Vagina (tissue), 2 donors: ENCODE measurements around the gene WDR6. TPM values are rescaled to one million over a fixed set of nuclear protein-coding genes. Genes with fewer than 3 reads are reported as not detected.

Experiments used
- DNase-seq, 2 donors: peaks; one replicate each; pipeline ENCODE4 v3.0.0-alpha.2; 2017; ENCODE audit errors: extremely low spot score in 2 of 2
- H3K27ac ChIP-seq: fragments of 200-600 bp; sonication (generic); one replicate; pipeline ENCODE4 v1.5.1; 2019
- H3K27me3 ChIP-seq: fragments of 200-600 bp; sonication (generic); one replicate; pipeline ENCODE4 v1.5.1; 2019
- H3K36me3 ChIP-seq, 2 donors: fragments of 200-600 bp; sonication (generic); one replicate each; pipeline ENCODE4 v1.5.1; 2017 to 2019
- H3K4me1 ChIP-seq: fragments of 200-600 bp; sonication (generic); one replicate; pipeline ENCODE4 v1.5.1; 2019
- H3K4me3 ChIP-seq, 2 donors: fragments of 200-600 bp; sonication (generic); 1 replicate in 1 of 2; 2 replicates in 1 of 2; pipeline ENCODE4 v1.5.1; 2016 to 2019
- H3K9me3 ChIP-seq: fragments of 200-600 bp; sonication (generic); one replicate; pipeline ENCODE4 v1.5.1; 2019
- POLR2A ChIP-seq, 2 donors: fragments of 450-650 bp; IDR thresholded peaks; one replicate each; pipeline ENCODE4 v1.6.1; 2017; ENCODE audit warnings: antibody characterized with exemption in 2 of 2, mild to moderate bottlenecking in 2 of 2, moderate library complexity in 2 of 2
- POLR2AphosphoS5 ChIP-seq, 2 donors: sonication (generic); formaldehyde crosslinking; IDR thresholded peaks; one replicate each; pipeline ENCODE4 v1.9.0; 2017; ENCODE audit warnings: antibody characterized with exemption in 2 of 2, mild to moderate bottlenecking in 2 of 2, low read depth in 1 of 2; ENCODE audit not compliant: insufficient read depth in 1 of 2
- intact Hi-C: fragments of 100-400 bp; cut with DNase I; formaldehyde crosslinking; loops from one replicate; pipeline ENCODE4 v1.15.1; 2023
- microRNA counts, 2 donors: library from miRNA; unstranded; fragments of <30 nt; microRNA quantifications; one replicate each; lab custom pipeline; 2016 to 2017
- microRNA-seq: library from miRNA; unstranded; fragments of <30 nt; microRNA quantifications from one replicate; pipeline ENCODE4, GENCODE V29; 2017; ENCODE audit warnings: borderline number of aligned reads, borderline replicate concordance
- small RNA-seq: library from RNA; depleted of rRNA; stranded (forward); fragments of <200 nt; gene quantifications from one replicate; pipeline ENCODE3, GENCODE V24; 2016
- total RNA-seq: library from RNA; depleted of rRNA; stranded (reverse); fragments of >200 nt; gene quantifications from one replicate; pipeline ENCODE4 v1.2.3, GENCODE V29; 2016
- TF ChIP-seq, protein P1 (sequence below), 3 experiments: fragments of 450-650 bp in 2 of 3; fragments of 200-600 bp in 1 of 3; sonication (generic) in 1 of 3; IDR thresholded peaks; one replicate each; pipeline ENCODE4 v1.5.1; 2017 to 2019; ENCODE audit warnings: antibody characterized with exemption in 3 of 3, mild to moderate bottlenecking in 2 of 3, moderate library complexity in 2 of 3

WDR6 gene
- total RNA-seq, 1 donor from 2014 or later = 109 TPM

DNA sequence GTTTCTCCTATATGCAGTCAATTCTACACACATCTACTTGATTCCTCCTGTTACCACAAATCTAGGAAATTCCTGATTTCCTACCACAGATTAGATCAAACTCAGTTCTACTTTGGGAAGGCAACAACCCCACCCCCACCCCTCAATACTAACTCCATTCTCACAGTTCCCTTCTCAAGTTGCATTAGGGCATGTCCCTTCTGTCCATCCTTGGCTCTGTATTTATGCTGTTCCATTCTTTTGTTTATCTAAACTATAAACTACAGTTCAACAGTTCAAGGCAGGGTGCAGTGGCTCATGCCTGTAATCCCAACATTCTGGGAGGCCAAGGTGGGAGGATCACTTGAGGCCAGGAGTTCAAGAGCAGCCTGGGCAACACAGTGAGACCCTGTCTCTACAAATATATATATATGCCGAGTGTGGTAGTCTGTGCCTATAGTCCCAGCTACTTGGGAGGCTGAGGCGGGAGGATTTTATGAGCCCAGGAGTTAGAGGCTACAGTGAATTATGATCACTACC, 47.2 kb downstream of the WDR6 start:
- H3K27me3 ChIP-seq = no peaks in the 10 kb centered on the region
- no peak overlapping the region for H3K27ac ChIP-seq
- peaks cover 0 to 58% of the 10 kb centered on the region in 2 donors for H3K36me3 ChIP-seq
- H3K9me3 ChIP-seq = no peaks in the 10 kb centered on the region
- no peak for DNase-seq
- intact Hi-C loops = no loop called here
- no peaks in the 10 kb centered on the region for H3K4me1 ChIP-seq
- H3K4me3 ChIP-seq = no peak overlapping the region
- no peak for TF ChIP-seq POLR2A (IDR thresholded peaks at IDR 0.05)
- TF ChIP-seq, protein P1, sequence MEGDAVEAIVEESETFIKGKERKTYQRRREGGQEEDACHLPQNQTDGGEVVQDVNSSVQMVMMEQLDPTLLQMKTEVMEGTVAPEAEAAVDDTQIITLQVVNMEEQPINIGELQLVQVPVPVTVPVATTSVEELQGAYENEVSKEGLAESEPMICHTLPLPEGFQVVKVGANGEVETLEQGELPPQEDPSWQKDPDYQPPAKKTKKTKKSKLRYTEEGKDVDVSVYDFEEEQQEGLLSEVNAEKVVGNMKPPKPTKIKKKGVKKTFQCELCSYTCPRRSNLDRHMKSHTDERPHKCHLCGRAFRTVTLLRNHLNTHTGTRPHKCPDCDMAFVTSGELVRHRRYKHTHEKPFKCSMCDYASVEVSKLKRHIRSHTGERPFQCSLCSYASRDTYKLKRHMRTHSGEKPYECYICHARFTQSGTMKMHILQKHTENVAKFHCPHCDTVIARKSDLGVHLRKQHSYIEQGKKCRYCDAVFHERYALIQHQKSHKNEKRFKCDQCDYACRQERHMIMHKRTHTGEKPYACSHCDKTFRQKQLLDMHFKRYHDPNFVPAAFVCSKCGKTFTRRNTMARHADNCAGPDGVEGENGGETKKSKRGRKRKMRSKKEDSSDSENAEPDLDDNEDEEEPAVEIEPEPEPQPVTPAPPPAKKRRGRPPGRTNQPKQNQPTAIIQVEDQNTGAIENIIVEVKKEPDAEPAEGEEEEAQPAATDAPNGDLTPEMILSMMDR (IDR thresholded peaks at IDR 0.05) = no peak
- no peak for TF ChIP-seq POLR2AphosphoS5 (IDR thresholded peaks at IDR 0.05; ENCODE audit: insufficient read depth in 1 of 2, low read depth in 1 of 2)

GRCh38 chr3:49057268-49057667, 50.1 kb downstream of the WDR6 start:
- H3K4me3 ChIP-seq = no peak overlapping the region
- H3K27ac ChIP-seq = no peak overlapping the region
- H3K27me3 ChIP-seq = no peaks in the 10 kb centered on the region
- DNase-seq = no peak
- intact Hi-C loops = no loop called here
- no peak for TF ChIP-seq POLR2AphosphoS5 (IDR thresholded peaks at IDR 0.05; ENCODE audit: insufficient read depth in 1 of 2, low read depth in 1 of 2)
- no peak for TF ChIP-seq POLR2A (IDR thresholded peaks at IDR 0.05)
- TF ChIP-seq, protein P1 (IDR thresholded peaks at IDR 0.05) = no peak
- peaks cover 0 to 60% of the 10 kb centered on the region in 2 donors for H3K36me3 ChIP-seq
- H3K9me3 ChIP-seq = no peaks in the 10 kb centered on the region
- H3K4me1 ChIP-seq = no peaks in the 10 kb centered on the region

GRCh38 chr3:49058011-49058410, 50.8 kb downstream of the WDR6 start:
- peaks cover 0 to 60% of the 10 kb centered on the region in 2 donors for H3K36me3 ChIP-seq
- H3K9me3 ChIP-seq = no peaks in the 10 kb centered on the region
- no peaks in the 10 kb centered on the region for H3K27me3 ChIP-seq
- DNase-seq = no peak
- no peaks in the 10 kb centered on the region for H3K4me1 ChIP-seq
- intact Hi-C loops = no loop called here
- TF ChIP-seq, protein P1 (IDR thresholded peaks at IDR 0.05) = no peak
- TF ChIP-seq POLR2A (IDR thresholded peaks at IDR 0.05) = no peak
- no peak for TF ChIP-seq POLR2AphosphoS5 (IDR thresholded peaks at IDR 0.05; ENCODE audit: insufficient read depth in 1 of 2, low read depth in 1 of 2)
- H3K27ac ChIP-seq = no peak overlapping the region
- no peak overlapping the region for H3K4me3 ChIP-seq

MicroRNAs within 50 kb of the gene (microRNA counts, 767-probe panel; counts per million panel counts)
- microRNA hsa-miR-191-5p (lab: Ali Mortazavi, UCI) (6,796 to 7,222 counts per million in 2 donors), microRNA hsa-miR-425-5p (lab: Ali Mortazavi, UCI) (238 to 261 counts per million in 2 donors)

Small RNA genes lying within 50 kb of the gene (microRNA-seq; reads per million reads assigned to microRNA genes)
- 13,439 reads per million, percentile 95 among the genes with 10 or more reads in this experiment for gene MIR191
- 1,060 reads per million, percentile 79 among the genes with 10 or more reads in this experiment for gene MIR425

Small RNA genes lying within 50 kb of the gene (small RNA-seq; reads per million reads assigned to genes)
- gene MIR191 = 3,039 reads per million, percentile 99 among the genes with 10 or more reads in this experiment
- 11.2 reads per million, percentile 93 among the genes with 10 or more reads in this experiment for gene MIR425

Other genes with a start within 250 kb of the WDR6 start
- 23.8 TPM for gene PRKAR2A, start 159.5 kb upstream of the WDR6 start, total RNA-seq
- 24.1 TPM for gene SLC25A20, start 108.5 kb upstream of the WDR6 start, total RNA-seq
- 59.4 TPM for gene ARIH2, start 88.5 kb upstream of the WDR6 start, total RNA-seq
- 43.5 TPM for gene P4HTM, start 17.1 kb upstream of the WDR6 start, total RNA-seq
- 35.4 TPM for gene DALRD3, start 11.2 kb downstream of the WDR6 start, total RNA-seq
- 91.3 TPM for gene NDUFAF3, start 14.7 kb downstream of the WDR6 start, total RNA-seq
- gene IMPDH2, start 22.0 kb downstream of the WDR6 start, total RNA-seq = 185 TPM
- gene QRICH1, start 86.7 kb downstream of the WDR6 start, total RNA-seq = 124 TPM
- 223 TPM for gene QARS1, start 97.4 kb downstream of the WDR6 start, total RNA-seq
- gene USP19, start 113.4 kb downstream of the WDR6 start, total RNA-seq = 59.9 TPM
- 526 TPM for gene LAMB2, start 125.7 kb downstream of the WDR6 start, total RNA-seq
- gene CCDC71, start 158.9 kb downstream of the WDR6 start, total RNA-seq = 30.4 TPM
- gene KLHDC8B, start 164.2 kb downstream of the WDR6 start, total RNA-seq = 43.7 TPM